ENCODE measurements around the gene ASTL.

- TF ChIP-seq EZH2 (IDR thresholded peaks at IDR 0.05; ENCODE audit: borderline replicate concordance) (no peak), CTCF (IDR thresholded peaks at IDR 0.05; ENCODE audit: poor library complexity) (no peak), EZH2phosphoT487 (IDR thresholded peaks at IDR 0.05; ENCODE audit: low read depth, severe bottlenecking, unreplicated experiment) (no peak)
Measured at GRCh38 chr2:96159084-96159830, 21.0 kb upstream of the ASTL start.
